Inflammatory macrophage treated with lipopolysaccharide for 1 hour (primary cell): ENCODE data around the gene ADAMTS5.

Experiments
- DNase-seq, 2 donors: peaks; one replicate each; pipeline ENCODE4 v3.0.0-alpha.2; 2020 to 2022

ADAMTS5 gene

GRCh38 chr21:26884436-26884835, 82.5 kb downstream of the ADAMTS5 start:
- no peak for DNase-seq

- no peak for DNase-seq
Measured at GRCh38 chr21:26883768-26884167, 83.1 kb downstream of the ADAMTS5 start.

- peak in 1 of 2 donors; percentile 25 for DNase-seq
Measured at GRCh38 chr21:26881504-26882228, 85.2 kb downstream of the ADAMTS5 start.

GRCh38 chr21:26877018-26877417, 89.9 kb downstream of the ADAMTS5 start:
- DNase-seq, result no peak

GRCh38 chr21:26874347-26874746, 92.5 kb downstream of the ADAMTS5 start:
- no peak for DNase-seq
